Liver (tissue), 9 donors: Measurements from ENCODE around the gene ARHGEF19. TPM values are rescaled to one million over a fixed set of nuclear protein-coding genes. Genes with fewer than 3 reads are reported as not detected.

Source experiments
- DNase-seq: peaks from one replicate; pipeline ENCODE4 v3.0.0-alpha.2; 2017; ENCODE audit warnings: low spot score
- H3K27ac ChIP-seq, 2 donors: one replicate each; pipeline ENCODE4 v1.7.0; 2013; ENCODE audit warnings: inconsistent platforms in 2 of 2, low read length in 2 of 2, control low read depth in 1 of 2, low read depth in 1 of 2, mild to moderate bottlenecking in 1 of 2
- H3K27me3 ChIP-seq, 4 donors: one replicate each; pipeline versions ENCODE4 v1.6.1 to v1.7.0; 2013; ENCODE audit warnings: low read length in 3 of 4, inconsistent platforms in 1 of 4, mild to moderate bottlenecking in 1 of 4, moderate library complexity in 1 of 4; ENCODE audit not compliant: control insufficient read depth in 4 of 4, insufficient read depth in 4 of 4
- H3K36me3 ChIP-seq, 4 donors: one replicate each; pipeline versions ENCODE4 v1.6.1 to v1.7.0; 2013; ENCODE audit warnings: low read length in 3 of 4, mild to moderate bottlenecking in 3 of 4, low read depth in 1 of 4, moderate library complexity in 1 of 4; ENCODE audit not compliant: control insufficient read depth in 4 of 4, insufficient read depth in 3 of 4
- H3K4me1 ChIP-seq, 4 donors: one replicate each; pipeline versions ENCODE4 v1.6.1 to v1.7.0; 2013; ENCODE audit warnings: low read length in 3 of 4, mild to moderate bottlenecking in 3 of 4, moderate library complexity in 1 of 4; ENCODE audit not compliant: control insufficient read depth in 4 of 4, insufficient read depth in 4 of 4
- H3K4me3 ChIP-seq, 3 donors: one replicate each; pipeline versions ENCODE4 v1.6.1 to v1.7.0; 2013; ENCODE audit warnings: low read length in 3 of 3, control low read depth in 1 of 3, low read depth in 1 of 3, mild to moderate bottlenecking in 1 of 3
- H3K9ac ChIP-seq, 2 donors: one replicate each; pipeline ENCODE4 v1.7.0; 2013; ENCODE audit warnings: low read length in 2 of 2, mild to moderate bottlenecking in 2 of 2, moderate library complexity in 2 of 2, control low read depth in 1 of 2, low read depth in 1 of 2
- H3K9me3 ChIP-seq, 4 donors: one replicate each; pipeline versions ENCODE4 v1.6.1 to v1.7.0; 2013; ENCODE audit warnings: low read length in 3 of 4; ENCODE audit not compliant: control insufficient read depth in 4 of 4
- ATF3 ChIP-seq: IDR thresholded peaks from 2 replicates; pipeline ENCODE4 v1.6.1; 2016; ENCODE audit warnings: antibody characterized with exemption
- CTCF ChIP-seq: fragments of 150-350 bp; IDR thresholded peaks from 2 replicates; pipeline ENCODE4 v1.5.1; 2017; ENCODE audit warnings: improper control_type of control experiment, low read depth, low read length; ENCODE audit not compliant: missing input control
- FOXA1 ChIP-seq: IDR thresholded peaks from 2 replicates; pipeline ENCODE4 v1.6.1; 2016; ENCODE audit warnings: antibody characterized with exemption
- GABPA ChIP-seq, 2 donors: IDR thresholded peaks in 1 of 2; conservative IDR thresholded peaks in 1 of 2; 2 replicates each; pipeline ENCODE4 v1.6.1; 2016; ENCODE audit warnings: antibody characterized with exemption in 2 of 2, mild to moderate bottlenecking in 1 of 2, moderate library complexity in 1 of 2
- HNF4A ChIP-seq, 2 donors: conservative IDR thresholded peaks; 2 replicates each; pipeline ENCODE4 v1.6.1; 2016; ENCODE audit warnings: antibody characterized with exemption in 2 of 2, mild to moderate bottlenecking in 2 of 2
- HNF4G ChIP-seq: IDR thresholded peaks from 2 replicates; pipeline ENCODE4 v1.6.1; 2016; ENCODE audit warnings: antibody characterized with exemption
- NR2F2 ChIP-seq: IDR thresholded peaks from 2 replicates; pipeline ENCODE4 v1.6.1; 2016; ENCODE audit warnings: antibody characterized with exemption
- RAD21 ChIP-seq, 2 donors: IDR thresholded peaks; 2 replicates each; pipeline ENCODE4 v1.6.1; 2016; ENCODE audit warnings: antibody characterized with exemption in 2 of 2, mild to moderate bottlenecking in 2 of 2
- REST ChIP-seq: IDR thresholded peaks from 2 replicates; pipeline ENCODE4 v1.6.1; 2016; ENCODE audit warnings: antibody characterized with exemption, mild to moderate bottlenecking
- RXRA ChIP-seq, 2 donors: IDR thresholded peaks; 2 replicates each; pipeline ENCODE4 v1.6.1; 2017 to 2018; ENCODE audit warnings: antibody characterized with exemption in 2 of 2, mild to moderate bottlenecking in 1 of 2
- TAF1 ChIP-seq: conservative IDR thresholded peaks from 2 replicates; pipeline ENCODE4 v1.6.1; 2016; ENCODE audit warnings: antibody characterized with exemption, mild to moderate bottlenecking
- YY1 ChIP-seq: IDR thresholded peaks from 2 replicates; pipeline ENCODE4 v1.6.1; 2016; ENCODE audit warnings: antibody characterized with exemption, mild to moderate bottlenecking
- ZBTB33 ChIP-seq: IDR thresholded peaks from 2 replicates; pipeline ENCODE4 v1.6.1; 2016; ENCODE audit warnings: antibody characterized with exemption
- WGBS: extraction: QIAGEN DNeasy Blood & Tissue Kit; methylation state at CpG from one replicate; pipeline ENCODE4 v1.1.7; 2013; 5-methylcytosine and 5-hydroxymethylcytosine counted together
- polyA plus RNA-seq, 2 donors: library from polyadenylated mRNA; stranded (reverse) in 1 of 2; unstranded in 1 of 2; fragments of 200-250 nt in 1 of 2; fragments of >200 nt in 1 of 2; fragmentation: Nextera tagmentation in 1 of 2; extraction: Ambion mirVana in 1 of 2; gene quantifications; one replicate each; pipeline versions ENCODE4 v1.2.1 to v1.2.3, GENCODE V29; 2013 to 2015
- total RNA-seq, 2 donors: library from RNA; depleted of rRNA; stranded (reverse); fragments of >200 nt; gene quantifications; one replicate each; pipeline ENCODE4 v1.2.3, GENCODE V29; 2014
- donor health status: healthy.
- donor health status: healthy.
- donor health status: healthy.
- donor health status: healthy.
- donor health status: healthy.

ARHGEF19 gene
- total and polyA plus RNA-seq, 4 donors: 0.79 to 3.2 (median 2.5) TPM

GRCh38 chr1:16172964-16173446 is 39.4 kb downstream of the ARHGEF19 start:
- 69% methylated on average over 14 of the region's 14 CpGs for WGBS
- no peak overlapping the region for H3K27ac ChIP-seq
- DNase-seq: no peak

More at GRCh38 chr1:16172964-16173446, 39.4 kb downstream of the ARHGEF19 start:
- Histone ChIP-seq H3K36me3 (no peaks in the 10 kb centered on the region), H3K4me3 (no peak overlapping the region), H3K4me1 (peaks cover 13 to 47% (median 33%) of the 10 kb centered on the region in 4 donors), H3K9ac (no peak overlapping the region), H3K9me3 (no peaks in the 10 kb centered on the region), H3K27me3 (no peaks in the 10 kb centered on the region)
- TF ChIP-seq FOXA1 (no peak), ATF3 (no peak), TAF1 (no peak), NR2F2 (no peak), CTCF (no peak), HNF4G (no peak), REST (no peak), RXRA (IDR thresholded peaks at IDR 0.05) (no peak), RAD21 (IDR thresholded peaks at IDR 0.05) (no peak), GABPA (IDR thresholded peaks at IDR 0.05 in 1 of 2, conservative IDR thresholded peaks at IDR 0.05 in 1 of 2) (no peak), ZBTB33 (no peak), YY1 (no peak), HNF4A (conservative IDR thresholded peaks at IDR 0.05) (no peak)
